Measurements from ENCODE around the gene DENND4A.

DENND4A gene

GRCh38 chr15:65792138-65792987 is at the start of gene DENND4A:
TSS of gene DENND4A (minus strand) at chr15:65792293. CDS start at chr15:65756450, 35,843 bp downstream.
- DNase-seq (ENCODE audit: low spot score): peak; percentile 97

GRCh38 chr15:65841121-65841930 is 49.2 kb upstream of the DENND4A start:
- no peak for DNase-seq (ENCODE audit: low spot score)

- DNase-seq (ENCODE audit: low spot score): no peak
Measured at GRCh38 chr15:65839985-65840384, 47.9 kb upstream of the DENND4A start.

GRCh38 chr15:65839354-65839901 is 47.3 kb upstream of the DENND4A start:
- no peak for DNase-seq (ENCODE audit: low spot score)

GRCh38 chr15:65837301-65838294 is 45.5 kb upstream of the DENND4A start:
- DNase-seq (ENCODE audit: low spot score): peak; percentile 69

- DNase-seq (ENCODE audit: low spot score): no peak
Measured at GRCh38 chr15:65836665-65837064, 44.6 kb upstream of the DENND4A start.

GRCh38 chr15:65835447-65835846 is 43.4 kb upstream of the DENND4A start:
- no peak for DNase-seq (ENCODE audit: low spot score)

GRCh38 chr15:65834603-65835282 is 42.6 kb upstream of the DENND4A start:
- DNase-seq (ENCODE audit: low spot score): no peak

GRCh38 chr15:65833501-65834205 is 41.6 kb upstream of the DENND4A start:
- no peak for DNase-seq (ENCODE audit: low spot score)

- DNase-seq (ENCODE audit: low spot score): peak; percentile 86
Measured at GRCh38 chr15:65832549-65833364, 40.7 kb upstream of the DENND4A start.

GRCh38 chr15:65829130-65829764 is 37.2 kb upstream of the DENND4A start:
- DNase-seq (ENCODE audit: low spot score): no peak

- no peak for DNase-seq (ENCODE audit: low spot score)
Measured at GRCh38 chr15:65828585-65828984, 36.5 kb upstream of the DENND4A start.

- no peak for DNase-seq (ENCODE audit: low spot score)
Measured at GRCh38 chr15:65827065-65827464, 35.0 kb upstream of the DENND4A start.

- no peak for DNase-seq (ENCODE audit: low spot score)
Measured at GRCh38 chr15:65824941-65825544, 33.0 kb upstream of the DENND4A start.

- peak; percentile 79 for DNase-seq (ENCODE audit: low spot score)
Measured at GRCh38 chr15:65824031-65824743, 32.1 kb upstream of the DENND4A start.

GRCh38 chr15:65822316-65822715 is 30.2 kb upstream of the DENND4A start:
- DNase-seq (ENCODE audit: low spot score): no peak

- DNase-seq (ENCODE audit: low spot score): no peak
Measured at GRCh38 chr15:65821070-65821469, 29.0 kb upstream of the DENND4A start.

GRCh38 chr15:65819563-65819960 is 27.5 kb upstream of the DENND4A start:
- no peak for DNase-seq (ENCODE audit: low spot score)
